Measurements from ENCODE around the gene LRIG2. TPM values are rescaled to one million over a fixed set of nuclear protein-coding genes. Genes with fewer than 3 reads are reported as not detected.
"Not testable (repeated sequence)": the region's sequence is repeated elsewhere in the genome, so short reads cannot be mapped to it uniquely, and the experiment has no call there.

The LRIG2 gene
- total and polyA plus RNA-seq, 2 donors from 2014 or later: 3.6 to 17.4 TPM

GRCh38 chr1:113055570-113055969 lies 17.4 kb upstream of the LRIG2 start:
- intact Hi-C loops (cut with DNase I): no loop called here
- Histone ChIP-seq H3K9ac (ENCODE audit: low read length in 3 of 3) (no peak overlapping the region), H3K9me3 (ENCODE audit: control insufficient read depth in 2 of 3, insufficient read depth in 1 of 3, low read length in 3 of 3) (no peaks in the 10 kb centered on the region), H3K27me3 (ENCODE audit: control insufficient read depth, insufficient read depth, low read length) (no peaks in the 10 kb centered on the region), H3K36me3 (ENCODE audit: control insufficient read depth in 2 of 3, insufficient read depth in 3 of 3, low read length in 3 of 3) (no peaks in the 10 kb centered on the region), H3K27ac (ENCODE audit: low read depth in 2 of 2, low read length in 2 of 2) (peak overlapping the region in 1 of 2 donors; percentile 9), H3K4me3 (ENCODE audit: low read length in 3 of 3) (no peak overlapping the region), H3K4me1 (ENCODE audit: control insufficient read depth in 2 of 3, insufficient read depth in 2 of 3, low read depth in 1 of 3, low read length in 3 of 3) (peaks cover 11 to 25% (median 12%) of the 10 kb centered on the region in 3 donors)
- no peak for FAIRE-seq
- no peak for DNase-seq
- TF ChIP-seq, protein P1, sequence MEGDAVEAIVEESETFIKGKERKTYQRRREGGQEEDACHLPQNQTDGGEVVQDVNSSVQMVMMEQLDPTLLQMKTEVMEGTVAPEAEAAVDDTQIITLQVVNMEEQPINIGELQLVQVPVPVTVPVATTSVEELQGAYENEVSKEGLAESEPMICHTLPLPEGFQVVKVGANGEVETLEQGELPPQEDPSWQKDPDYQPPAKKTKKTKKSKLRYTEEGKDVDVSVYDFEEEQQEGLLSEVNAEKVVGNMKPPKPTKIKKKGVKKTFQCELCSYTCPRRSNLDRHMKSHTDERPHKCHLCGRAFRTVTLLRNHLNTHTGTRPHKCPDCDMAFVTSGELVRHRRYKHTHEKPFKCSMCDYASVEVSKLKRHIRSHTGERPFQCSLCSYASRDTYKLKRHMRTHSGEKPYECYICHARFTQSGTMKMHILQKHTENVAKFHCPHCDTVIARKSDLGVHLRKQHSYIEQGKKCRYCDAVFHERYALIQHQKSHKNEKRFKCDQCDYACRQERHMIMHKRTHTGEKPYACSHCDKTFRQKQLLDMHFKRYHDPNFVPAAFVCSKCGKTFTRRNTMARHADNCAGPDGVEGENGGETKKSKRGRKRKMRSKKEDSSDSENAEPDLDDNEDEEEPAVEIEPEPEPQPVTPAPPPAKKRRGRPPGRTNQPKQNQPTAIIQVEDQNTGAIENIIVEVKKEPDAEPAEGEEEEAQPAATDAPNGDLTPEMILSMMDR (IDR thresholded peaks at IDR 0.05; ENCODE audit: borderline replicate concordance, extremely low read depth, insufficient read depth): no peak

- H3K9me3 ChIP-seq (ENCODE audit: control insufficient read depth in 2 of 3, insufficient read depth in 1 of 3, low read length in 3 of 3): no peaks in the 10 kb centered on the region
- peak overlapping the region in 1 of 2 donors; percentile 25 for H3K27ac ChIP-seq (ENCODE audit: low read depth in 2 of 2, low read length in 2 of 2)
- FAIRE-seq (no peak), DNase-seq (peak in 4 of 5 donors; percentile 76 to 89 (median 80))
- peaks cover 11 to 25% (median 12%) of the 10 kb centered on the region in 3 donors for H3K4me1 ChIP-seq (ENCODE audit: control insufficient read depth in 2 of 3, insufficient read depth in 2 of 3, low read depth in 1 of 3, low read length in 3 of 3)
- H3K4me3 ChIP-seq (ENCODE audit: low read length in 3 of 3): no peak overlapping the region
- no peaks in the 10 kb centered on the region for H3K27me3 ChIP-seq (ENCODE audit: control insufficient read depth, insufficient read depth, low read length)
- intact Hi-C loops (cut with DNase I): no loop called here
- no peaks in the 10 kb centered on the region for H3K36me3 ChIP-seq (ENCODE audit: control insufficient read depth in 2 of 3, insufficient read depth in 3 of 3, low read length in 3 of 3)
- H3K9ac ChIP-seq (ENCODE audit: low read length in 3 of 3): no peak overlapping the region
- TF ChIP-seq, protein P1 (IDR thresholded peaks at IDR 0.05; ENCODE audit: borderline replicate concordance, extremely low read depth, insufficient read depth): no peak
These were observed 16.0 kb upstream of the LRIG2 start for GRCh38 chr1:113057006-113057405.

GRCh38 chr1:113058941-113059706 lies 13.9 kb upstream of the LRIG2 start:
- FAIRE-seq (no peak), DNase-seq (peak in 4 of 5 donors; percentile 53 to 75 (median 66))
- peaks cover 11 to 25% (median 12%) of the 10 kb centered on the region in 3 donors for H3K4me1 ChIP-seq (ENCODE audit: control insufficient read depth in 2 of 3, insufficient read depth in 2 of 3, low read depth in 1 of 3, low read length in 3 of 3)
- no peaks in the 10 kb centered on the region for H3K27me3 ChIP-seq (ENCODE audit: control insufficient read depth, insufficient read depth, low read length)
- H3K27ac ChIP-seq (ENCODE audit: low read depth in 2 of 2, low read length in 2 of 2): no peak overlapping the region
- intact Hi-C loops (cut with DNase I): no loop called here
- TF ChIP-seq, protein P1 (IDR thresholded peaks at IDR 0.05; ENCODE audit: borderline replicate concordance, extremely low read depth, insufficient read depth): no peak
- H3K4me3 ChIP-seq (ENCODE audit: low read length in 3 of 3): no peak overlapping the region
- no peak overlapping the region for H3K9ac ChIP-seq (ENCODE audit: low read length in 3 of 3)
- H3K9me3 ChIP-seq (ENCODE audit: control insufficient read depth in 2 of 3, insufficient read depth in 1 of 3, low read length in 3 of 3): no peaks in the 10 kb centered on the region
- no peaks in the 10 kb centered on the region for H3K36me3 ChIP-seq (ENCODE audit: control insufficient read depth in 2 of 3, insufficient read depth in 3 of 3, low read length in 3 of 3)

DNA sequence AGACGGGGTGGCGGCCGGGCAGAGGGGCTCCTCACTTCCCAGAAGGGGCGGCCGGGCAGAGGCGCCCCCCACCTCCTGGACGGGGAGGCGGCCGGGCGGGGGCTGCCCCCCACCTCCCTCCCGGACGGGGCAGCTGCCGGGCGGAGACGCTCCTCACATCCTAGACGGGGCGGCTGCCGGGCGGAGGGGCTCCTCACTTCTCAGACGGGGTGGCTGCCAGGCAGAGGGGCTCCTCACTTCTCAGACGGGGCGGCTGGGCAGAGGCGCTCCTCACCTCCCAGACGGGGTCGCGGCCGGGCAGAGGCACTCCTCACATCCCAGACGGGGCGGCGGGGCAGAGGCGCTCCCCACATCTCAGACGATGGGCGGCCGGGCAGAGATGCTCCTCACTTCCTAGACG lies 9.5 kb upstream of the LRIG2 start:
- H3K27me3 ChIP-seq (ENCODE audit: control insufficient read depth, insufficient read depth, low read length); FAIRE-seq; H3K4me3 ChIP-seq (ENCODE audit: low read length in 3 of 3); H3K9ac ChIP-seq (ENCODE audit: low read length in 3 of 3); DNase-seq; H3K9me3 ChIP-seq (ENCODE audit: control insufficient read depth in 2 of 3, insufficient read depth in 1 of 3, low read length in 3 of 3); H3K36me3 ChIP-seq (ENCODE audit: control insufficient read depth in 2 of 3, insufficient read depth in 3 of 3, low read length in 3 of 3); intact Hi-C loops (cut with DNase I); H3K27ac ChIP-seq (ENCODE audit: low read depth in 2 of 2, low read length in 2 of 2): not testable (repeated sequence)
- H3K4me1 ChIP-seq (ENCODE audit: control insufficient read depth in 2 of 3, insufficient read depth in 2 of 3, low read depth in 1 of 3, low read length in 3 of 3): peaks cover 7 to 12% (median 8%) of the 10 kb centered on the region in 3 donors

Data from kidney (tissue), 14 donors.